Upper lobe of right lung (tissue), 1 donor: ENCODE data around the gene PDLIM5. TPM values are rescaled to one million over a fixed set of nuclear protein-coding genes. Genes with fewer than 3 reads are reported as not detected.

Source experiments
- ATAC-seq: fragments of 200-7000 bp; cut with Tn5 transposase; one replicate; pipeline ENCODE4 v1.9.1; 2020; ENCODE audit warnings: mild to moderate bottlenecking, moderate library complexity
- DNase-seq: peaks from one replicate; pipeline ENCODE4 v3.0.0-alpha.2; 2020
- H3K27ac ChIP-seq: fragments of 200-600 bp; one replicate; pipeline ENCODE4 v1.8.0; 2022
- H3K27me3 ChIP-seq: fragments of 200-600 bp; one replicate; pipeline ENCODE4 v1.8.0; 2022; ENCODE audit warnings: mild to moderate bottlenecking
- H3K36me3 ChIP-seq: fragments of 200-600 bp; one replicate; pipeline ENCODE4 v1.8.0; 2022
- H3K4me1 ChIP-seq: fragments of 200-600 bp; one replicate; pipeline ENCODE4 v1.8.0; 2022
- H3K4me3 ChIP-seq: fragments of 200-600 bp; one replicate; pipeline ENCODE4 v1.8.0; 2022; ENCODE audit warnings: mild to moderate bottlenecking
- H3K9me3 ChIP-seq: fragments of 200-600 bp; one replicate; pipeline ENCODE4 v1.8.0; 2022
- CTCF ChIP-seq: fragments of 200-600 bp; IDR thresholded peaks from one replicate; pipeline ENCODE4 v1.8.0; 2022; ENCODE audit warnings: antibody characterized with exemption
- intact Hi-C: fragments of 100-400 bp; cut with DNase I; formaldehyde crosslinking; loops from one replicate; pipeline ENCODE4 v1.11.0; 2022
- total RNA-seq: library from RNA; stranded (reverse); fragmentation: NEBNext Ultra II Directional; extraction: Animal tissue kit (Norgen Biotek cat#: 25700); gene quantifications from one replicate; pipeline ENCODE4 v1.2.1, GENCODE V29; 2021
- donor health status: DM: no; HTN: yes; CAD: no; lungs with severe emphysema.

The PDLIM5 gene
- total RNA-seq, 1 donor from 2014 or later = 82.8 TPM

- Histone ChIP-seq H3K27me3 (no peaks in the 10 kb centered on the region), H3K4me3 (no peak overlapping the region), H3K4me1 (no peaks in the 10 kb centered on the region), H3K9me3 (no peaks in the 10 kb centered on the region), H3K36me3 (no peaks in the 10 kb centered on the region), H3K27ac (no peak overlapping the region)
- no peak for DNase-seq
- no peak for ATAC-seq
- intact Hi-C loops = no loop called here
- no peak for TF ChIP-seq CTCF
Measured at GRCh38 chr4:94428884-94429283, 22.9 kb upstream of the PDLIM5 start.

GRCh38 chr4:94430406-94430805 lies 21.3 kb upstream of the PDLIM5 start:
- intact Hi-C loops = no loop called here
- no peaks in the 10 kb centered on the region for H3K9me3 ChIP-seq
- ATAC-seq (no peak), DNase-seq (no peak)
- no peaks in the 10 kb centered on the region for H3K4me1 ChIP-seq
- no peak overlapping the region for H3K27ac ChIP-seq
- H3K36me3 ChIP-seq = no peaks in the 10 kb centered on the region
- TF ChIP-seq CTCF = no peak
- no peaks in the 10 kb centered on the region for H3K27me3 ChIP-seq
- H3K4me3 ChIP-seq = no peak overlapping the region

- no peaks in the 10 kb centered on the region for H3K36me3 ChIP-seq
- H3K27me3 ChIP-seq = no peaks in the 10 kb centered on the region
- H3K4me3 ChIP-seq = no peak overlapping the region
- H3K27ac ChIP-seq = no peak overlapping the region
- DNase-seq (no peak), ATAC-seq (no peak)
- no peak for TF ChIP-seq CTCF
- no peaks in the 10 kb centered on the region for H3K9me3 ChIP-seq
- intact Hi-C loops = no loop called here
- H3K4me1 ChIP-seq = no peaks in the 10 kb centered on the region
Measured at GRCh38 chr4:94431388-94431787, 20.4 kb upstream of the PDLIM5 start.

- Histone ChIP-seq H3K4me1 (no peaks in the 10 kb centered on the region), H3K27me3 (no peaks in the 10 kb centered on the region), H3K36me3 (no peaks in the 10 kb centered on the region), H3K27ac (no peak overlapping the region), H3K4me3 (no peak overlapping the region), H3K9me3 (no peaks in the 10 kb centered on the region)
- ATAC-seq = no peak
- no peak for TF ChIP-seq CTCF
- DNase-seq = no peak
- intact Hi-C loops = no loop called here
Measured at GRCh38 chr4:94434505-94434904, 17.2 kb upstream of the PDLIM5 start.

GRCh38 chr4:94435874-94436273 lies 15.9 kb upstream of the PDLIM5 start:
- ATAC-seq (no peak), DNase-seq (no peak)
- Histone ChIP-seq H3K27ac (no peak overlapping the region), H3K9me3 (no peaks in the 10 kb centered on the region), H3K27me3 (no peaks in the 10 kb centered on the region), H3K4me1 (no peaks in the 10 kb centered on the region), H3K36me3 (no peaks in the 10 kb centered on the region), H3K4me3 (no peak overlapping the region)
- no peak for TF ChIP-seq CTCF
- intact Hi-C loops = no loop called here

- no peak for ATAC-seq
- H3K9me3 ChIP-seq = no peaks in the 10 kb centered on the region
- H3K27me3 ChIP-seq = no peaks in the 10 kb centered on the region
- no peak overlapping the region for H3K4me3 ChIP-seq
- DNase-seq = no peak
- TF ChIP-seq CTCF = no peak
- no peak overlapping the region for H3K27ac ChIP-seq
- intact Hi-C loops = no loop called here
- no peaks in the 10 kb centered on the region for H3K4me1 ChIP-seq
- no peaks in the 10 kb centered on the region for H3K36me3 ChIP-seq
Measured at GRCh38 chr4:94436512-94436911, 15.2 kb upstream of the PDLIM5 start.
